Psoas muscle (tissue), 8 donors: Measurements from ENCODE around the gene FYN. TPM values are rescaled to one million over a fixed set of nuclear protein-coding genes. Genes with fewer than 3 reads are reported as not detected.

ENCODE experiments used
- ATAC-seq, 4 donors: fragments of 200-7000 bp; cut with Tn5 transposase; one replicate each; pipeline ENCODE4 v1.9.1; 2020; ENCODE audit warnings: moderate library complexity in 3 of 4, mild to moderate bottlenecking in 2 of 4
- DNase-seq, 2 donors: peaks; one replicate each; pipeline ENCODE4 v3.0.0-alpha.2; 2020
- H3K27ac ChIP-seq: fragments of 200-600 bp; one replicate; pipeline ENCODE4 v1.8.0; 2022
- H3K27me3 ChIP-seq, 3 donors: fragments of 200-600 bp in 1 of 3; one replicate each; pipeline versions ENCODE4 v1.6.1 to v1.8.0; 2013 to 2022; ENCODE audit warnings: low read length in 2 of 3, mild to moderate bottlenecking in 2 of 3, moderate library complexity in 1 of 3; ENCODE audit not compliant: insufficient read depth in 3 of 3
- H3K36me3 ChIP-seq, 2 donors: fragments of 200-600 bp in 1 of 2; one replicate each; pipeline versions ENCODE4 v1.6.1 to v1.8.0; 2013 to 2022; ENCODE audit warnings: low read depth in 1 of 2, mild to moderate bottlenecking in 1 of 2, moderate library complexity in 1 of 2; ENCODE audit not compliant: insufficient read depth in 1 of 2
- H3K4me1 ChIP-seq: fragments of 200-600 bp; one replicate; pipeline ENCODE4 v1.8.0; 2022
- H3K4me3 ChIP-seq: fragments of 200-600 bp; one replicate; pipeline ENCODE4 v1.8.0; 2022; ENCODE audit warnings: mild to moderate bottlenecking
- H3K9me3 ChIP-seq: fragments of 200-600 bp; one replicate; pipeline ENCODE4 v1.8.0; 2022
- WGBS, 3 donors: extraction: QIAGEN DNeasy Blood & Tissue Kit; methylation state at CpG; one replicate each; pipeline versions ENCODE4 v1.1.6 to v1.1.7; 2013; 5-methylcytosine and 5-hydroxymethylcytosine counted together
- intact Hi-C, 2 donors: fragments of 100-400 bp; cut with DNase I; formaldehyde crosslinking; loops; one replicate each; pipeline versions ENCODE4 v1.11.0 to v1.14.2; 2022
- polyA plus RNA-seq, 3 donors: library from polyadenylated mRNA; stranded (reverse); fragments of 200-250 nt; gene quantifications; one replicate each; pipeline ENCODE4 v1.2.3, GENCODE V29; 2013
- total RNA-seq, 4 donors: library from RNA; stranded (reverse); fragmentation: NEBNext Ultra II Directional in 2 of 4; extraction: Animal tissue kit (Norgen Biotek cat#: 25700) in 2 of 4; gene quantifications; one replicate each; pipeline versions ENCODE4 v1.2.1 to v1.2.4, GENCODE V29; 2021 to 2023
- TF ChIP-seq, protein P1 (sequence below): fragments of 200-600 bp; IDR thresholded peaks from one replicate; pipeline ENCODE4 v1.8.0; 2022; ENCODE audit warnings: antibody characterized with exemption
- donor health status: healthy with polysubstance abuse.
- donor health status: DM: no; HTN: no; CAD: no; lungs with moderate emphysema.
- donor health status: Bipolar disorder and iron deficiency.
- donor health status: healthy.
- donor health status: DM: yes; HTN: yes; CAD: no.
- donor health status: DM: no; HTN: no; CAD: no.
- donor health status: DM: no; HTN: no; CAD: no.
- donor health status: DM: yes; HTN: yes; CAD: no.

The FYN gene
- total and polyA plus RNA-seq, 7 donors: 7.1 to 27.8 (median 12.3) TPM

DNA sequence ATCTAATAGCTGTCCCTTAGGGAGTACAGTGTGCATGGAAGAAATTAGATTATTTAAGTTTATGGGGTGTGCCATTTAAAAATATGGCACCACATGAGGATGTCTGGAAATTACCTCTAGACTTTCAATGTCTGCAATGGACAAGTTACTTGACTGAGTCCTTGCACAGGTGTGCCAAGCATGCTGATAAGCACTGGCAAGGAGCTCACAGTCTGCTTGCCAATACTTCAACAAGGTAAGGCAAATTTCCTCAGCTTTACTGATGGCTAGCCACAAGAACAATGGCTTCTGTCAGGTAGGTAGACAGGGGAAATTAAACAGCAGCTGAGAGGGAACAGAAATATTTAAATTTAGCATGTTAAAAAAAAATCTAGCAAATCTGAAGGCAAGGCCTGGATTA, 176.4 kb downstream of the FYN start:
- ATAC-seq: no peak
- Histone ChIP-seq H3K36me3 (peaks cover 0 to 3% of the 10 kb centered on the region in 2 donors), H3K27ac (no peak overlapping the region), H3K4me1 (peaks cover 16% of the 10 kb centered on the region), H3K9me3 (no peaks in the 10 kb centered on the region), H3K27me3 (no peaks in the 10 kb centered on the region), H3K4me3 (no peak overlapping the region)
- intact Hi-C loops: no loop called here
- TF ChIP-seq, protein P1, sequence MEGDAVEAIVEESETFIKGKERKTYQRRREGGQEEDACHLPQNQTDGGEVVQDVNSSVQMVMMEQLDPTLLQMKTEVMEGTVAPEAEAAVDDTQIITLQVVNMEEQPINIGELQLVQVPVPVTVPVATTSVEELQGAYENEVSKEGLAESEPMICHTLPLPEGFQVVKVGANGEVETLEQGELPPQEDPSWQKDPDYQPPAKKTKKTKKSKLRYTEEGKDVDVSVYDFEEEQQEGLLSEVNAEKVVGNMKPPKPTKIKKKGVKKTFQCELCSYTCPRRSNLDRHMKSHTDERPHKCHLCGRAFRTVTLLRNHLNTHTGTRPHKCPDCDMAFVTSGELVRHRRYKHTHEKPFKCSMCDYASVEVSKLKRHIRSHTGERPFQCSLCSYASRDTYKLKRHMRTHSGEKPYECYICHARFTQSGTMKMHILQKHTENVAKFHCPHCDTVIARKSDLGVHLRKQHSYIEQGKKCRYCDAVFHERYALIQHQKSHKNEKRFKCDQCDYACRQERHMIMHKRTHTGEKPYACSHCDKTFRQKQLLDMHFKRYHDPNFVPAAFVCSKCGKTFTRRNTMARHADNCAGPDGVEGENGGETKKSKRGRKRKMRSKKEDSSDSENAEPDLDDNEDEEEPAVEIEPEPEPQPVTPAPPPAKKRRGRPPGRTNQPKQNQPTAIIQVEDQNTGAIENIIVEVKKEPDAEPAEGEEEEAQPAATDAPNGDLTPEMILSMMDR: no peak
- no peak for DNase-seq

DNA sequence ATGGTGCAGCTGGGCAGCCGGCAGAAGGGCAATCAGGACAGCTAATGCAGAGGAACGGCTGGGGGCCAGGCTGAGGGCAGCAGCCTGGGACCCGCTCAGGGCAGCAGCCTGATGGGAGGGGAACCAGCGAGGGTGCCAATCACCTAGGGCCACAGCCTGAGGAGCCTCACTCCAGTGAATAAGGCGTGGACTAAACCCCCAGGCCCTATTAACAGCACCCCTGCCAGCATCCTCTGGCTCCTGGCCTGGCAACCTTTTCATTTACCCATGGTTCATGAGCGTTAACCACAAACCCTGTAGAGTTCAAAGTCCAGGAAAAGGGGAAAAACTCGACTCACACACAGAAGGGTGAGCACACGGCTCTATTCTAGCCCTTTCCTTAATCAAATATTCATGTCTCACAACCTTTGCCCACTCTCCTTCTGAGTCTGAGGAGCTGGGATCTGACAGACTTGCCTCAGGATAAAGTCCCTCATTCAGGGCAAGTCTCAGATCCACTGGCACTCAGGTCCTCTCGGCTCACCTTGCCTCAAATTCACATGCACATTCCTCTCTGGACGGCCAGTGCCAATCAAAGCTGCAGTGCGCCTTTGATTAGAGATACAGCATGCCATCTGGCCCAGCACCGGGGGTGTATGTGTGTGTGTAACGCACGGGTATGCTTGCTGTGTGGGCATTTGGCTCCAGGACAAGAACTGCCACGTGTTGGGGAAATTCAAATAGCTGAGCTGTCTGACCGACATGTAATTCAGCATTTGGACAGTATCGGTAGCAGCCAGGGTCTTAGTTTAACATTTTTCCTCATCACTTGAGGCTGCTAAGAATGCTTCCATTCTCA, 180.7 kb downstream of the FYN start:
- Histone ChIP-seq H3K9me3 (no peaks in the 10 kb centered on the region), H3K36me3 (peaks cover 0 to 3% of the 10 kb centered on the region in 2 donors), H3K4me3 (peak overlapping the region; percentile 3), H3K27ac (peak overlapping the region; percentile 76), H3K27me3 (no peaks in the 10 kb centered on the region), H3K4me1 (peaks cover 23% of the 10 kb centered on the region)
- ATAC-seq: peak; percentile 64 to 65 (median 64)
- peak in 1 of 2 donors; percentile 58 for DNase-seq
- intact Hi-C loops: no loop called here
- TF ChIP-seq, protein P1: no peak
- WGBS, 3 donors: 36 to 50% (median 41%) methylated on average over 17 of the region's 17 CpGs

DNA sequence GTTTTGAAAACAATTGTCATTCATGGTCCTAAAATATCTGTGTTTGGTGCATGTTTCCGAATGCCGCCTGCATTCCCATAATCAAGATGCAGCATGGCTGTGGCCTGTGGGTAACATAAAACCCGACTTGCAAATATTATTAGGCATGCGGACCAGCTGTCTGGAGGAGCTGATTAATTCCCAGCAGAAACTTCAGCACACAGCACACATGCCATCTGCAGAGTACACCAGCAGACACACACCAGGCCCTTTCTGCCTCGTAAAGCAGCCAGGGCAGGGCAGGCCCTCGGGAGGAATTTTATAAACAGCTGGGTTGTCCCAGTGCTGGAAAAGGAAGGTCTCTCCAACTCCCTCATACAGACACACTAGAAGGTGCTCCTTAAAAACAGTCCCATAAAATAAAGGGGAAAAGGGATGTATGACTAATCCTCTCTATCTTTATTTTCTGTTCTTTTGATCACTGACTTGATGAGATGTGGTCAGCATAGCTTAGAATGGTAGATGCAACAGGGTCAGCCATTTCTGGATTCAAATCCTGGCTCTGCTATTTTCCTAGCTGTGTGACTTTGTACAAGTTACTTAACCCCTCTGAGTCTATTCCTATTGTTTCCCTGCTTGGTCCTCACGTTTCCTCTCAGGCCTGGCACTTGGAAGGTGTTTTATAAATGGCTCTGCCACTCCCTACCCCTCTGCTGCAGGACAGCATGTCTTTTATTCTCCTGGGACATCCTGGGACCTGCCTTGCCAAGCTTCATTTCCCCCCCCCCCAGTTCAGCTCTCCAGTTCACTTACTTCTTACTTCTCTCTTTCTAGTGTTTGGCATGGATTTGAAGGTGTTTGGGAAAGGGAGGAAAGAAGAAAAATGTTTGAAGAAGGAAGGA, 181.7 kb downstream of the FYN start:
- Histone ChIP-seq H3K4me1 (peaks cover 23% of the 10 kb centered on the region), H3K9me3 (no peaks in the 10 kb centered on the region), H3K27ac (peak overlapping the region; percentile 76), H3K27me3 (no peaks in the 10 kb centered on the region), H3K4me3 (no peak overlapping the region), H3K36me3 (peaks cover 0 to 3% of the 10 kb centered on the region in 2 donors)
- DNase-seq (peak in 1 of 2 donors; percentile 58), ATAC-seq (peak; percentile 82 to 92 (median 85))
- TF ChIP-seq, protein P1: no peak
- WGBS, 3 donors: 21 to 41% (median 25%) methylated on average over 7 of the region's 7 CpGs
- intact Hi-C loops: no loop called here

DNA sequence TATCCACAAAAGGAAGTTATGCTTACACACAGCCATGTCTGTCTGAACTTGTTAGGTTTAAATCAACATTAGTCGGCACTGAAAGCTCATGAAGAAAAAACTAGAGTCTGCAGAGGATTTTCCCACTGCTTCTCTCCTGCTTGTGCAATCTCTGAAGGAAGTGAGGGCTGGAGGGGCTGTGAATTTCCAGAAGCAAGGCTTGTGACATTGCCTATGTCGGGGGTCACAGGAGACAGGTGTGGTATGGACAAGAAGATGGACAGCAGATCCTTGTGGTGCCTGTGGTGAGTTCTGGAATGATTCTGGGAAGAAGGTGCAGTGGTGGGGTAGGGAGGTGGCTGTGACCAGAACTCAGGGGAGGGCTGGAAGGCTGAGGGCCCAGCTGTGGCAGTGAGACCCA, 183.3 kb downstream of the FYN start:
- TF ChIP-seq, protein P1: no peak
- WGBS, 3 donors: 93 to 96% (median 94%) methylated on average over 2 of the region's 2 CpGs
- Histone ChIP-seq H3K4me3 (no peak overlapping the region), H3K27ac (no peak overlapping the region), H3K36me3 (peaks cover 0 to 3% of the 10 kb centered on the region in 2 donors), H3K27me3 (no peaks in the 10 kb centered on the region), H3K9me3 (no peaks in the 10 kb centered on the region), H3K4me1 (peaks cover 26% of the 10 kb centered on the region)
- no peak for ATAC-seq
- no peak for DNase-seq
- intact Hi-C loops: no loop called here
